ENCODE measurements around the gene ATP10B. TPM values are rescaled to one million over a fixed set of nuclear protein-coding genes. Genes with fewer than 3 reads are reported as not detected.

ATP10B gene
- 0.11 TPM in 3 replicates for total RNA-seq (2021)
- percentile 7 among the genes with signal in this experiment for Bru-seq, nascent RNA
- long read RNA-seq, experiment 1 = 0 reads
- long read RNA-seq, experiment 2 = 0 reads
- long read RNA-seq, experiment 3 = 0 reads

- Mint-ChIP-seq H3K27ac (no peak within 1 kb of the TSS), H3K27me3 (ENCODE audit: low read depth) (no peaks in the 10 kb centered on the region), H3K4me1 (no peaks in the 10 kb centered on the region), H3K36me3 (no peaks in the 10 kb centered on the region), H3K9me3 (peaks cover 6% of the 10 kb centered on the region; the same call in 1 of the 2 replicates), H3K4me3 (no peak within 1 kb of the TSS)
- POLR2A ChIA-PET = no interaction called here
- DNase-seq (ENCODE audit: low spot score) (no peak), ATAC-seq (no peak)
- CTCF ChIA-PET = interaction anchor here (1.1 kb wide), 1 partner anchor 414 kb away, joined by 3 read pairs; no protein-coding TSS in a partner anchor
- TF ChIP-seq GTF2I (CRISPR knock-in tag; conservative IDR thresholded peaks at IDR 0.05) (no peak), E2F1 (CRISPR knock-in tag; IDR thresholded peaks at IDR 0.05) (no peak), MLX (CRISPR knock-in tag; IDR thresholded peaks at IDR 0.05) (no peak), ZNF219 (CRISPR knock-in tag; IDR thresholded peaks at IDR 0.05; ENCODE audit: borderline replicate concordance) (no peak)
Measured at GRCh38 chr5:160852049-160852448, at the start of gene ATP10B. TSS of gene ATP10B (minus strand) at chr5:160852211. CDS start at chr5:160688074, 164,137 bp downstream.

GRCh38 chr5:160901656-160902055, 49.6 kb upstream of the ATP10B start:
- no peak for TF ChIP-seq FOXJ3 (CRISPR knock-in tag; IDR thresholded peaks at IDR 0.05; ENCODE audit: borderline replicate concordance)
- no peak for TF ChIP-seq E2F5 (CRISPR knock-in tag; IDR thresholded peaks at IDR 0.05)
- no peak for TF ChIP-seq CDX4 (CRISPR knock-in tag; IDR thresholded peaks at IDR 0.05; ENCODE audit: borderline replicate concordance)
- TF ChIP-seq TP53 (CRISPR knock-in tag; IDR thresholded peaks at IDR 0.05) = no peak
- TF ChIP-seq SMAD3 (CRISPR knock-in tag; IDR thresholded peaks at IDR 0.05; ENCODE audit: borderline replicate concordance) = no peak
- Mint-ChIP-seq H3K4me3 (no peak overlapping the region), H3K4me1 (no peaks in the 10 kb centered on the region), H3K36me3 (no peaks in the 10 kb centered on the region), H3K9me3 (0 out of 2 replicates have a peak, but pooled peaks cover 4% of the 10 kb centered on the region), H3K27ac (no peak overlapping the region), H3K27me3 (ENCODE audit: low read depth) (no peaks in the 10 kb centered on the region)
- ATAC-seq (no peak), DNase-seq (ENCODE audit: low spot score) (no peak)
- ChIA-PET CTCF (no interaction called here), POLR2A (no interaction called here)

- Mint-ChIP-seq H3K27ac (no peak overlapping the region), H3K27me3 (ENCODE audit: low read depth) (no peaks in the 10 kb centered on the region), H3K4me1 (no peaks in the 10 kb centered on the region), H3K36me3 (no peaks in the 10 kb centered on the region), H3K9me3 (peaks cover 9% of the 10 kb centered on the region; the same call in 1 of the 2 replicates), H3K4me3 (no peak overlapping the region)
- POLR2A ChIA-PET = no interaction called here
- CTCF ChIA-PET = interaction anchor here (0.7 kb wide), 1 partner anchor 29 kb away, joined by 3 read pairs; no protein-coding TSS in a partner anchor
- DNase-seq (ENCODE audit: low spot score) (peak; percentile 32), ATAC-seq (peak; percentile 99)
- no peak for TF ChIP-seq OVOL2 (CRISPR knock-in tag; IDR thresholded peaks at IDR 0.05; ENCODE audit: borderline replicate concordance)
- TF ChIP-seq NFE2L1 (CRISPR knock-in tag; IDR thresholded peaks at IDR 0.05) = no peak
- TF ChIP-seq ETV6 (CRISPR knock-in tag; IDR thresholded peaks at IDR 0.05) = no peak
- no peak for TF ChIP-seq ZNF317 (CRISPR knock-in tag; IDR thresholded peaks at IDR 0.05; ENCODE audit: borderline replicate concordance, low read depth)
- no peak for TF ChIP-seq RORB (CRISPR knock-in tag; IDR thresholded peaks at IDR 0.05)
- TF ChIP-seq NFATC4 (CRISPR knock-in tag; IDR thresholded peaks at IDR 0.05) = no peak
- TF ChIP-seq PRDM15 (CRISPR knock-in tag; IDR thresholded peaks at IDR 0.05) = no peak
- TF ChIP-seq ZNF532 (CRISPR knock-in tag; IDR thresholded peaks at IDR 0.05; ENCODE audit: borderline replicate concordance) = no peak
- no peak for TF ChIP-seq ZNF121 (CRISPR knock-in tag; IDR thresholded peaks at IDR 0.05)
- TF ChIP-seq NR3C1 (CRISPR knock-in tag; conservative IDR thresholded peaks at IDR 0.05; ENCODE audit: low read depth) = no peak
- TF ChIP-seq SP1 (CRISPR knock-in tag; conservative IDR thresholded peaks at IDR 0.05) = no peak
- TF ChIP-seq ZMAT4 (CRISPR knock-in tag; IDR thresholded peaks at IDR 0.05) = no peak
Measured at GRCh38 chr5:160899735-160900134, 47.7 kb upstream of the ATP10B start.

All from WTC11 (cell line).